H1 (cell line): Measurements from ENCODE around the gene PPOX.

Source experiments
- ASH2L ChIP-seq: fragments of 200-600, 300-600 bp; sonication (generic); IDR thresholded peaks from one replicate; pipeline ENCODE4 v1.7.1; 2017; ENCODE audit warnings: low read length
- CEBPB ChIP-seq: IDR thresholded peaks from 2 replicates; pipeline ENCODE4 v1.6.1; 2012; ENCODE audit warnings: low read depth, low read length
- CREB1 ChIP-seq: IDR thresholded peaks from 2 replicates; pipeline ENCODE4 v1.6.1; 2012; ENCODE audit warnings: inconsistent platforms
- CTCF ChIP-seq, 3 experiments: IDR thresholded peaks; 1 replicate in 2 of 3; 2 replicates in 1 of 3; pipeline versions ENCODE4 v1.5.1 to v1.6.1; 2011; ENCODE audit warnings: low read length in 3 of 3, mild to moderate bottlenecking in 3 of 3, inconsistent platforms in 2 of 3, low read depth in 1 of 3, moderate library complexity in 1 of 3; ENCODE audit not compliant: insufficient read depth in 1 of 3; ENCODE audit errors: control extremely low read depth in 1 of 3
- EGR1 ChIP-seq: IDR thresholded peaks from 2 replicates; pipeline ENCODE4 v1.6.1; 2011; ENCODE audit warnings: low read depth, low read length, borderline replicate concordance
- EP300 ChIP-seq, 2 experiments: IDR thresholded peaks; 1 replicate in 1 of 2; 2 replicates in 1 of 2; pipeline ENCODE4 v1.6.1; 2011 to 2012; ENCODE audit warnings: low read depth in 2 of 2, low read length in 2 of 2, mild to moderate bottlenecking in 2 of 2, borderline replicate concordance in 1 of 2, inconsistent platforms in 1 of 2, moderate library complexity in 1 of 2
- MAFK ChIP-seq: IDR thresholded peaks from 2 replicates; pipeline ENCODE4 v1.6.1; 2012; ENCODE audit warnings: low read depth, mild to moderate bottlenecking, improper control_type of control experiment, low read length
- POLR2A ChIP-seq, 2 experiments: IDR thresholded peaks; 1 replicate in 1 of 2; 2 replicates in 1 of 2; pipeline ENCODE4 v1.6.1; 2011; ENCODE audit warnings: low read depth in 2 of 2, low read length in 2 of 2, mild to moderate bottlenecking in 2 of 2; ENCODE audit errors: control extremely low read depth in 1 of 2
- SIX5 ChIP-seq: IDR thresholded peaks from 2 replicates; pipeline ENCODE4 v1.6.1; 2011; ENCODE audit warnings: mild to moderate bottlenecking, low read depth, low read length
- SP2 ChIP-seq: IDR thresholded peaks from 2 replicates; pipeline ENCODE4 v1.6.1; 2012; ENCODE audit warnings: mild to moderate bottlenecking, low read length, inconsistent platforms
- SRF ChIP-seq: IDR thresholded peaks from 2 replicates; pipeline ENCODE4 v1.6.1; 2011; ENCODE audit warnings: mild to moderate bottlenecking, low read depth, low read length, moderate library complexity
- TAF1 ChIP-seq: IDR thresholded peaks from 2 replicates; pipeline ENCODE4 v1.6.1; 2011; ENCODE audit warnings: mild to moderate bottlenecking, low read depth, low read length
- TEAD4 ChIP-seq: IDR thresholded peaks from 2 replicates; pipeline ENCODE4 v1.6.1; 2012; ENCODE audit warnings: low read depth, low read length, inconsistent platforms, mixed read lengths
- USF2 ChIP-seq: IDR thresholded peaks from 2 replicates; pipeline ENCODE4 v1.6.1; 2011; ENCODE audit warnings: low read length, improper control_type of control experiment

- TF ChIP-seq EGR1 (no peak), CTCF (IDR thresholded peaks at IDR 0.05; ENCODE audit: control extremely low read depth in 1 of 3, insufficient read depth in 1 of 3, low read depth in 1 of 3, low read length in 3 of 3) (no peak), CREB1 (no peak), ASH2L (no peak), SIX5 (no peak), CEBPB (no peak), USF2 (no peak), MAFK (no peak), EP300 (IDR thresholded peaks at IDR 0.05; ENCODE audit: borderline replicate concordance in 1 of 2, low read depth in 2 of 2, low read length in 2 of 2) (no peak), SP2 (no peak), POLR2A (IDR thresholded peaks at IDR 0.05; ENCODE audit: control extremely low read depth in 1 of 2, low read depth in 2 of 2, low read length in 2 of 2) (no peak), SRF (no peak), TAF1 (no peak), TEAD4 (no peak)
Observed at GRCh38 chr1:161217831-161218230, 51.6 kb downstream of the PPOX start.
